Neural cell (in vitro differentiated cells): ENCODE measurements around the gene OR52N1.

Experiments
- CTCF ChIP-seq: fragments of 450-650 bp; IDR thresholded peaks from 2 replicates; pipeline ENCODE4 v1.5.1; 2014; ENCODE audit warnings: antibody characterized with exemption, mild to moderate bottlenecking, moderate library complexity; ENCODE audit not compliant: poor library complexity, severe bottlenecking
- EP300 ChIP-seq: fragments of 450-650 bp; conservative IDR thresholded peaks from 2 replicates; pipeline ENCODE4 v1.6.1; 2014; ENCODE audit warnings: antibody characterized with exemption, mild to moderate bottlenecking, moderate library complexity; ENCODE audit not compliant: poor library complexity, severe bottlenecking
- EZH2 ChIP-seq: fragments of 200-600, 300-800 bp; shearing (Covaris generic), sonication (generic); IDR thresholded peaks from 2 replicates; pipeline ENCODE4 v1.6.1; 2014; ENCODE audit warnings: antibody characterized with exemption, low read length, borderline replicate concordance, mild to moderate bottlenecking; ENCODE audit not compliant: insufficient read depth, poor library complexity, severe bottlenecking
- POLR2AphosphoS5 ChIP-seq: IDR thresholded peaks from 2 replicates; pipeline ENCODE4 v1.6.1; 2012
- REST ChIP-seq: IDR thresholded peaks from 2 replicates; pipeline ENCODE4 v1.6.1; 2012; ENCODE audit warnings: borderline replicate concordance
- SMC3 ChIP-seq: fragments of 450-650 bp; conservative IDR thresholded peaks from 2 replicates; pipeline ENCODE4 v1.6.1; 2014; ENCODE audit warnings: antibody characterized with exemption, mild to moderate bottlenecking, moderate library complexity; ENCODE audit not compliant: poor library complexity
- TAF1 ChIP-seq: IDR thresholded peaks from 2 replicates; pipeline ENCODE4 v1.6.1; 2012; ENCODE audit warnings: low read depth

GRCh38 chr11:5837695-5838094 is 46.6 kb upstream of the OR52N1 start:
- TF ChIP-seq CTCF (no peak), POLR2AphosphoS5 (no peak), SMC3 (no peak), EP300 (no peak), REST (no peak), TAF1 (no peak), EZH2 (no peak)
